ENCODE results near the gene MLX. TPM values are rescaled to one million over a fixed set of nuclear protein-coding genes. Genes with fewer than 3 reads are reported as not detected.
A peak's percentile ranks its signal among the peaks of the same experiment; 100 is the strongest.

MLX gene
- total and polyA plus RNA-seq, 3 donors from 2014 or later = 26.7 to 38.6 (median 27.6) TPM

GRCh38 chr17:42573095-42573494, 6.2 kb downstream of the MLX start:
- intact Hi-C loops (cut with DNase I; ENCODE audit: low total_unique reads) = loop anchor here (10.0 kb wide), 1 partner anchor 102 kb away; the partner anchor contains the start of gene PLEKHH3
- Histone ChIP-seq H3K27me3 (no peaks in the 10 kb centered on the region), H3K4me1 (peaks cover 8% of the 10 kb centered on the region), H3K27ac (no peak overlapping the region), H3K9me3 (no peaks in the 10 kb centered on the region), H3K4me3 (no peak overlapping the region), H3K36me3 (ENCODE audit: low read depth, missing control alignments) (no peaks in the 10 kb centered on the region)
- TF ChIP-seq POLR2A (IDR thresholded peaks at IDR 0.05) = no peak
- TF ChIP-seq CTCF (IDR thresholded peaks at IDR 0.05) = no peak
- DNase-seq = no peak
- WGBS, 2 donors = 81 to 86% methylated on average over 4 of the region's 4 CpGs

- Histone ChIP-seq H3K9me3 (no peaks in the 10 kb centered on the region), H3K27me3 (no peaks in the 10 kb centered on the region), H3K4me3 (no peak overlapping the region), H3K27ac (no peak overlapping the region), H3K4me1 (peaks cover 12% of the 10 kb centered on the region), H3K36me3 (ENCODE audit: low read depth, missing control alignments) (no peaks in the 10 kb centered on the region)
- intact Hi-C loops (cut with DNase I; ENCODE audit: low total_unique reads) = loop anchor here (10.0 kb wide), 1 partner anchor 100 kb away; the partner anchor contains the start of gene PLEKHH3
- 82 to 85% methylated on average over 3 of the region's 3 CpGs for WGBS, 2 donors
- no peak for DNase-seq
- no peak for TF ChIP-seq POLR2A (IDR thresholded peaks at IDR 0.05)
- TF ChIP-seq CTCF (IDR thresholded peaks at IDR 0.05) = no peak
Measured at GRCh38 chr17:42574463-42574862, 7.6 kb downstream of the MLX start.

GRCh38 chr17:42577140-42577531, 10.2 kb downstream of the MLX start:
- no peaks in the 10 kb centered on the region for H3K9me3 ChIP-seq
- H3K4me3 ChIP-seq = peak overlapping the region; percentile 60 to 66
- no peak for TF ChIP-seq CTCF (IDR thresholded peaks at IDR 0.05)
- no peak for TF ChIP-seq POLR2A (IDR thresholded peaks at IDR 0.05)
- H3K27ac ChIP-seq = peak overlapping the region; percentile 40 to 87
- no peak for DNase-seq
- H3K27me3 ChIP-seq = no peaks in the 10 kb centered on the region
- intact Hi-C loops (cut with DNase I; ENCODE audit: low total_unique reads) = loop anchor here (10.0 kb wide), 1 partner anchor 98 kb away; the partner anchor contains the start of gene PLEKHH3
- peaks cover 12% of the 10 kb centered on the region for H3K4me1 ChIP-seq
- H3K36me3 ChIP-seq (ENCODE audit: low read depth, missing control alignments) = no peaks in the 10 kb centered on the region
- 5 to 6% methylated on average over 10 to 18 of the region's 18 CpGs for WGBS, 2 donors

- 0 to 1% methylated on average over 37 to 50 of the region's 52 CpGs for whole genome bisulfite sequencing, 2 donors
- H3K27me3 ChIP-seq = no peaks in the 10 kb centered on the region
- peak within 1 kb of the TSS; percentile 60 to 66 for H3K4me3 ChIP-seq
- TF ChIP-seq CTCF (IDR thresholded peaks at IDR 0.05) = peak in 2 of 3 experiments; percentile 46 to 60
- TF ChIP-seq POLR2A (IDR thresholded peaks at IDR 0.05) = no peak
- no peaks in the 10 kb centered on the region for H3K36me3 ChIP-seq (ENCODE audit: low read depth, missing control alignments)
- peak within 1 kb of the TSS; percentile 40 to 87 for H3K27ac ChIP-seq
- DNase-seq = peak; percentile 97
- H3K9me3 ChIP-seq = no peaks in the 10 kb centered on the region
- peaks cover 12% of the 10 kb centered on the region for H3K4me1 ChIP-seq
- intact Hi-C loops (cut with DNase I; ENCODE audit: low total_unique reads) = loop anchor here (10.0 kb wide), 1 partner anchor 97 kb away; the partner anchor contains the start of gene PLEKHH3
Measured at GRCh38 chr17:42577532-42578281, 10.8 kb downstream of the MLX start, which contains the start of gene PSMC3IP. Gene PSMC3IP, minus strand, starts transcription at chr17:42577729. Its CDS starts 43 bp downstream, at chr17:42577686.
